ENCODE results near the gene RIC8A. TPM values are rescaled to one million over a fixed set of nuclear protein-coding genes. Genes with fewer than 3 reads are reported as not detected.

RIC8A gene
- total RNA-seq, 1 donor from 2014 or later: 95.5 TPM

DNA sequence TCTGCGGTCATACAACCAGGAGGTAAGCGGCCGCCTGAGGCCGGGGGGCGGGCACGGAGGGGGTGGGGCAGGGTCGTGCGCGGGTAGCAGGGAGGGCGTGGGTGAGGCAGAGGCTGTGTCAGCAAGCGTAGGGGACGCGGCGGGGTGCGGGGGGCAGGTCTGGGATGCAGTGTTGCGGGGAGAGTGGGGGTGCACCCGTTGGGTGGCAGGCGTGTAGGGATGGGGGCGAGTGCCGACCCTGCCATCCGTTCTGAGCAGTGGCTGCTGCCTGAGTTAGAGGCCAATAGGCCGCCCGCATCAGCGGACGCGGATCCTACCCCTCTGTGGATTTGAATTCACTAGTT lies 1.4 kb downstream of the RIC8A start:
- peaks cover 18% of the 10 kb centered on the region for H3K27me3 Mint-ChIP-seq (ENCODE audit: unreplicated experiment)
- H3K36me3 Mint-ChIP-seq (ENCODE audit: unreplicated experiment): peaks cover 9% of the 10 kb centered on the region
- peak overlapping the region; percentile 85 for H3K4me3 Mint-ChIP-seq (ENCODE audit: unreplicated experiment)
- TF ChIP-seq, protein P1, sequence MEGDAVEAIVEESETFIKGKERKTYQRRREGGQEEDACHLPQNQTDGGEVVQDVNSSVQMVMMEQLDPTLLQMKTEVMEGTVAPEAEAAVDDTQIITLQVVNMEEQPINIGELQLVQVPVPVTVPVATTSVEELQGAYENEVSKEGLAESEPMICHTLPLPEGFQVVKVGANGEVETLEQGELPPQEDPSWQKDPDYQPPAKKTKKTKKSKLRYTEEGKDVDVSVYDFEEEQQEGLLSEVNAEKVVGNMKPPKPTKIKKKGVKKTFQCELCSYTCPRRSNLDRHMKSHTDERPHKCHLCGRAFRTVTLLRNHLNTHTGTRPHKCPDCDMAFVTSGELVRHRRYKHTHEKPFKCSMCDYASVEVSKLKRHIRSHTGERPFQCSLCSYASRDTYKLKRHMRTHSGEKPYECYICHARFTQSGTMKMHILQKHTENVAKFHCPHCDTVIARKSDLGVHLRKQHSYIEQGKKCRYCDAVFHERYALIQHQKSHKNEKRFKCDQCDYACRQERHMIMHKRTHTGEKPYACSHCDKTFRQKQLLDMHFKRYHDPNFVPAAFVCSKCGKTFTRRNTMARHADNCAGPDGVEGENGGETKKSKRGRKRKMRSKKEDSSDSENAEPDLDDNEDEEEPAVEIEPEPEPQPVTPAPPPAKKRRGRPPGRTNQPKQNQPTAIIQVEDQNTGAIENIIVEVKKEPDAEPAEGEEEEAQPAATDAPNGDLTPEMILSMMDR (IDR thresholded peaks at IDR 0.05; ENCODE audit: partially characterized antibody, unreplicated experiment): no peak
- peak overlapping the region; percentile 64 for H3K27ac Mint-ChIP-seq (ENCODE audit: unreplicated experiment)
- H3K4me1 Mint-ChIP-seq (ENCODE audit: low read depth, unreplicated experiment): no peaks in the 10 kb centered on the region
- peaks cover 15% of the 10 kb centered on the region for H3K9me3 Mint-ChIP-seq (ENCODE audit: unreplicated experiment)
- no peak for DNase-seq

DNA sequence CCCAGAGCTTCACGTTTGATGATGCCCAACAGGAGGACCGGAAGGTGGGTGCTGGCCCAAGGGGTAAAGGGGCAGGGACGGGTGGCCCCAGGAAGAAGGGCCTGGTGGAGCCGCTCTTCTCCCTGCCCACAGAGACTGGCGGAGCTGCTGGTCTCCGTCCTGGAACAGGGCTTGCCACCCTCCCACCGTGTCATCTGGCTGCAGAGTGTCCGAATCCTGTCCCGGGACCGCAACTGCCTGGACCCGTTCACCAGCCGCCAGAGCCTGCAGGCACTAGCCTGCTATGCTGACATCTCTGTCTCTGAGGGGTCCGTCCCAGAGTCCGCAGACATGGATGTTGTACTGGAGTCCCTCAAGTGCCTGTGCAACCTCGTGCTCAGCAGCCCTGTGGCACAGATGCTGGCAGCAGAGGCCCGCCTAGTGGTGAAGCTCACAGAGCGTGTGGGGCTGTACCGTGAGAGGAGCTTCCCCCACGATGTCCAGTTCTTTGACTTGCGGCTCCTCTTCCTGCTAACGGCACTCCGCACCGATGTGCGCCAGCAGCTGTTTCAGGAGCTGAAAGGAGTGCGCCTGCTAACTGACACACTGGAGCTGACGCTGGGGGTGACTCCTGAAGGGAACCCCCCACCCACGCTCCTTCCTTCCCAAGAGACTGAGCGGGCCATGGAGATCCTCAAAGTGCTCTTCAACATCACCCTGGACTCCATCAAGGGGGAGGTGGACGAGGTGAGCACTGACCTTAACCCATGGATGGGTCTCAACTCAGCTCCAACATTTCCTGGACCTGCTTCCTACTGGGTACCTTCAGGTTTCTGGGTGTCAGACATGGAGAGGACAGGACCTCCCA lies 2.0 kb downstream of the RIC8A start:
- Mint-ChIP-seq H3K36me3 (ENCODE audit: unreplicated experiment) (peaks cover 9% of the 10 kb centered on the region), H3K4me3 (ENCODE audit: unreplicated experiment) (peak overlapping the region; percentile 85), H3K4me1 (ENCODE audit: low read depth, unreplicated experiment) (no peaks in the 10 kb centered on the region), H3K9me3 (ENCODE audit: unreplicated experiment) (peaks cover 15% of the 10 kb centered on the region), H3K27me3 (ENCODE audit: unreplicated experiment) (peaks cover 17% of the 10 kb centered on the region), H3K27ac (ENCODE audit: unreplicated experiment) (peak overlapping the region; percentile 64)
- peak; percentile 38 for DNase-seq
- TF ChIP-seq, protein P1 (IDR thresholded peaks at IDR 0.05; ENCODE audit: partially characterized antibody, unreplicated experiment): no peak

DNA sequence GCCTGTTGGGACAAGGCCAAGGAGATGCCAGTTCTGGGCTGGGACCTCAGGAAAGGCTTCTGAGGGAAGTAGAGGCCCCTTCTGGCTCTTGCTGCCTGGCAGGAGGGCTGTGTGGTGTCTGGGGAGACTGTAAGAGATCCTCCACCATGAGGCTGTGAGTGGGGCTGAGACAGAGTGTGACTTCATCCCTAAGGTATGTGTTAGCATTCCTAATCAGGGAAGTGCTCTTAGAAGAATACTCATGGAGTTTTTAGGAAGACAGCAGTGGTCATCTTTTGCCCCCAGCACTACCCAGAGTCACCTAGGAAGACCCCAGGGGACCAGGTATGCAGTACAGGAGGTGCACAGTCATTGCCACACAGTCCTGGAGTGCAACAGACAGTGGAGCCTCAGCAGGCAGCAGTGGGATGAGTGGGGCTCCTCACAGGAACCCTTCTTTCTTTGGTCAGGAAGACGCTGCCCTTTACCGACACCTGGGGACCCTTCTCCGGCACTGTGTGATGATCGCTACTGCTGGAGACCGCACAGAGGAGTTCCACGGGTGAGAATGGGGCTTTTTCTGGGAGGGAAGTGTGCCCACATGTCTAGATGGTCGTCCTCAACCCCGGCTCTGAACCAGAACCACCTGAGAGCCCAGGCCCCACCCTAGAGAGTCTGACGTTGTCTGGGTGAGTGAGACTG lies 2.8 kb downstream of the RIC8A start:
- Mint-ChIP-seq H3K27me3 (ENCODE audit: unreplicated experiment) (peaks cover 17% of the 10 kb centered on the region), H3K4me3 (ENCODE audit: unreplicated experiment) (peak overlapping the region; percentile 15), H3K4me1 (ENCODE audit: low read depth, unreplicated experiment) (no peaks in the 10 kb centered on the region), H3K9me3 (ENCODE audit: unreplicated experiment) (peaks cover 19% of the 10 kb centered on the region), H3K36me3 (ENCODE audit: unreplicated experiment) (peaks cover 9% of the 10 kb centered on the region), H3K27ac (ENCODE audit: unreplicated experiment) (no peak overlapping the region)
- DNase-seq: no peak
- TF ChIP-seq, protein P1 (IDR thresholded peaks at IDR 0.05; ENCODE audit: partially characterized antibody, unreplicated experiment): no peak

DNA sequence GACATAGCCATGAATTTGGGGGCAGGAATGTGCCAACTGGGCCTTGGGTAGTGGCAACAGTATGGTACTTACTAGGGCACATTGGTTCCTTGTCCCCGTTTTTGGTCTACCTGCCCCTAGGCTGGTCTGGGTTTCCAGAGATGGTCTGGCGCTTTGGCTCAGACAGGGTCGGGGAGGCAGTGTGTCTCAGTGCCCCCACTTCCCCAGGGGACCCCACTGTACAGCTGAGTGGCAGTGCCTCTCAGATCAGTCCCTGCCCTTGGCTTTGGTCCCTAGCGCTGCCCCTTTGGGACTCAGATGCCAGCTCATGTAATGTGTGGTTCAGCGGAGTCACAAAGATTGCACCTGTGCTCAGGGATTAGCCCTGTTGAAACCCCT lies 3.3 kb downstream of the RIC8A start:
- Mint-ChIP-seq H3K36me3 (ENCODE audit: unreplicated experiment) (peaks cover 9% of the 10 kb centered on the region), H3K27me3 (ENCODE audit: unreplicated experiment) (peaks cover 17% of the 10 kb centered on the region), H3K4me3 (ENCODE audit: unreplicated experiment) (no peak overlapping the region), H3K9me3 (ENCODE audit: unreplicated experiment) (peaks cover 19% of the 10 kb centered on the region), H3K4me1 (ENCODE audit: low read depth, unreplicated experiment) (no peaks in the 10 kb centered on the region), H3K27ac (ENCODE audit: unreplicated experiment) (no peak overlapping the region)
- no peak for DNase-seq
- TF ChIP-seq, protein P1 (IDR thresholded peaks at IDR 0.05; ENCODE audit: partially characterized antibody, unreplicated experiment): no peak

DNA sequence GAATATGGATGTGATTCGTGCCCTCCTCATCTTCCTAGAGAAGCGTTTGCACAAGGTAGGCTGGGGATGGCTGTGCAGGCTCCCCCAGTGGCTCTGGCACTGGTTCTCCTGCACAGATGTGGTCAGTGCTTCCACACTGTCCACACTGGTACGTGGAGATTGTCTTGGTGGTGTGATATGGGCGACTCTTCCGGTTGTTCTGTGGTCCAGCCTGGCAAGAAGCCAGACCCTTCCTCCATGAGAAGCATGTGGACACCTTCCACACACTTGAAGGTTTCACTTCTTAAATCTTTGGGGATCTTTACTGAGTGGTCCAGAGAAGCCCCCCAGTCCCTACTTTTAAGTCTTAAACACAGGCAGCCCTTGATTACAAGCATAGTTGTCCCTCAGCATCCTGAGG lies 3.8 kb downstream of the RIC8A start:
- TF ChIP-seq, protein P1 (IDR thresholded peaks at IDR 0.05; ENCODE audit: partially characterized antibody, unreplicated experiment): no peak
- Mint-ChIP-seq H3K9me3 (ENCODE audit: unreplicated experiment) (peaks cover 19% of the 10 kb centered on the region), H3K27me3 (ENCODE audit: unreplicated experiment) (peaks cover 15% of the 10 kb centered on the region), H3K4me3 (ENCODE audit: unreplicated experiment) (no peak overlapping the region), H3K36me3 (ENCODE audit: unreplicated experiment) (peaks cover 9% of the 10 kb centered on the region), H3K27ac (ENCODE audit: unreplicated experiment) (peak overlapping the region; percentile 28), H3K4me1 (ENCODE audit: low read depth, unreplicated experiment) (no peaks in the 10 kb centered on the region)
- no peak for DNase-seq
